NK-92 (cell line): ENCODE data around the gene ZIM2.

Experiments used
- DNase-seq: peaks from one replicate; lab custom pipeline; 2025; ENCODE audit not compliant: unreplicated experiment; lab: John Stamatoyannopoulos, UW

Gene ZIM2

DNA sequence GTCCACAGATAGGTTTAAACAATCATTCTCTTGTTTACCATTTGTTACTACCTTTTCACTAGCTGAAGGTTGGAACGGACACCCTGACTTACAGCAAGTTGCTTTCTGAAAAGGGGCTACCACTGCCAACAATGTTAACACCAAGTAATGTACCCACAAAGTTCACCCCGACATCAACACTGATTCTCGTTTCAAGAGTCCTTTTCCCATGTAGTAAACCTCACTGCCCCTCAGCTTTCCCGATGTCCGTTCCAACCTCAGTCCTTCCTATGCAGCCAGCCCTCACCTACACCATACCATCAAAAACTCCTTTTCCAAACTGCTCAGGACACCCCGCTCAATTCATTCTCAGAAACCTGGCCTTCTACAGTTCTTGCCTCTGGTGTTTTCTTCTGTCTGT, 29.0 kb downstream of the ZIM2 start:
- no peak for DNase-seq

DNA sequence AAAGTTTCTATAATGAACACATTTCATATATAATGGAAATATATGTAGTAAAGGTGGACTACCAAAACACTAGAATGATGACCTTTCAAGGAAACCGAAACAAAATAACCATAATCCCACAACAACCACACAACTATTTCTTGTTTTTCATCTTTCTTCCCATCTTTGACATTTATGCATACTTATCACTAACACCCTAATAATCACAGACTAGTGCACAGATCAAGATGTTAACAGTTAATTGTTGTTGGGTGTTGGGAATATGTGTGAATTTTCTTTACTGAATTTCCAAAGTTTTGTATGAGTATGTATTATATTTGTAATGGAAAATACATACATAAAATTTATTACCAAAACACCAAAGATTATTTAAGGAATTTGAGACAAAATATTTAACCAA, 30.3 kb downstream of the ZIM2 start:
- DNase-seq: no peak

DNA sequence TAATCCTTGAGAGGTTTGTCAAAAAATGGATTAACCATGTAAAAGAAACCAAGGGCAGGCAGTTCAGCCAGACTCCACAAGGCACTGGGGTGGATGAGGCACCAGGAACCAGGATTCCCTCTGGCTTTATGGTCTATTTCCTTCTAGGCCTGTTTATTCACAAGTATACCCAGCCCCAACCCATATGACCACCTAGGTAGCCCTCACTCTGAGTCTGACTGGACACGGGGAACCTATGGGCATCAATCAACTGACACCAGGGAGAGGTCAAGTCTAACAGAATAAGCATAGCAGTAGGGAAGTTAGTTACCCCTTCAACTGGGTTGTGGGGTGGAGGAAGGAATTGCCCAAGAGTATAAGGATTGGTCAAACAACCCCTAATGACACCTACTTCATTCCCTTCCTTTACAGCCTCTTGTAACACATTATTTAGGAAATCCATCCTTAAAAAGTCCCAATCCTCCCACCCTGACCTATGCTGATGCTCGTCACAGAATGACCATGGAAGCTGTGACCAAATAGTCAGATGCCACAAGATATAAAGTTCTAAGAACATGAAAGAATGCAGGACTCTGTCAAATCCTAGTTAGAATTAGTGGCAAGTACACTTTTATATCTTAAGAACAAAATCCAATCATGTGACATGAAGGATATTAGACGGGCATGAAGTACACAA, 31.7 kb downstream of the ZIM2 start:
- DNase-seq: no peak

DNA sequence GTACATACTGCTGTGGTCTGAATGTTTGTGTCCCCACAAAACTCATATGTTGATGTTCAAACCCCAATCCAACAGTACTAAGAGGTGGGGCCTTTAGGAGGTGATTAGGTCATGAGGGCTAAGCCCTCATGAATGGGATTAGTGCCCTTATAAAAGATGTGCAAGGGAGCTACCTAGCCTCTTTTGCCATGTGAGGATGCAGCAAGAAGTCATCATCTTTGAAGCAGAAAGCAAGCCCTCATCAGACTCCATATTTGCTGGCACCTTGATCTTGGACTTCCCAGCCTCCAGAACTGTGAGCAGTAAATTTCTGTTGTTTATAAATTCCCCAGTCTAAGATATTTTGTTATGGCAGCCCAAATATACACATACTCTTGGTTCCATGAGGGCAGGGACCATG, 33.9 kb downstream of the ZIM2 start:
- no peak for DNase-seq

DNA sequence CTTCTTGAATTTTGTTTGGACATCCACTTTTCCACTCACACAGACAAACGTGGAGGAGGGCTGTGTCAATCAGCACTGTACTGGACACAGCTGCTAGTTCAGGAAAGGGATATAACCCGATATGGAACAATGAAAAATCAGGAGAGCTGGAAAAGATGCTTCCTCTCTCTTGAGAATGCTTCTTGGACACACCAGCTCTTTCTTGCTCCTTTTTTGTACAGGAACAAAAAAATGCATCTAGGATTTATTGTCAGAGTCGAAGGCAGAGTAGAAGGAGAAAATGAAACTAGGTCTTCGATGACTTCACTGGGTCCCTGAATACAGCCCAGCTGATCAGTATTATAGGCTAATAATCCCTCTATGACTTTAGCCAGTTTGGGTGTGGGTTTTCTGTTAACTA, 62.2 kb downstream of the ZIM2 start:
- DNase-seq: no peak

DNA sequence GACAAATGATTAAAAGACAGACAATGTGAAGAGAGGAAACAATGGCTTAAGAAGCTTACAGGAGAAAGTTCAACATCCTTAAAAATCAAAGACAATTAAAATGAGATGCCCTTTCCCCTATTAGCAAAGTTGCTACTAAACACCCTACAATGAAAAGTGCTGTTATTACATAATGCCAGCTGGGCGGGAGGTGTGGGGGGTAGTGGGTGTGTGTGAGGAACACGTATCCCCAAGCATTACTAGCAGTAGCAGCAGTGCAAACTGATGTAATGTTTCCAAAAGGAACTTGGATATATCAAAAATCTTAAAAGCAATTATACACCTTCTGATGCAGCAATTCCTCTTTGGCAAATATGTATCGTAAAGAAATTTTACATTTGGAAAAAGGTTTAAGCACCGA, 70.9 kb downstream of the ZIM2 start:
- DNase-seq: no peak

DNA sequence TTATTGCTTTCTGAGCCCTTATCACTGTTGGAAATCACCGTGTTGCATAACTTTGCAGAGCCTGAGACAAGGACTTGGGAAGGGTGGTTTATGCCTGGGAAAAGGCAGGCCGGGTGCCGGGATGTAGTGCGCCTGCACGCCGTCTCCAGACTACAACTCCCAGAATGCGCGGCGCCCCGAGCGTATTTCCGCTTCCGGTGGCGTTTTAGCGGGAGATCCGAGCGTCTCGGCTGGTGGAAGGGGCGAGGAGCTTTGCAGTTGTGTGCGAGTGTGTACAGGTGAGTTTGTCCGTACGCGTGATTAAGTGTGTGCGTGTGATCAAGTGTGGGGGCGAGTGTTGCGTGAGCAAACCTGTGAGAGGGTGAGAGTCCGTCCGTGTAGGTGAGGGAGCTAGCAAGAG, 75.4 kb downstream of the ZIM2 start:
- DNase-seq: no peak

DNA sequence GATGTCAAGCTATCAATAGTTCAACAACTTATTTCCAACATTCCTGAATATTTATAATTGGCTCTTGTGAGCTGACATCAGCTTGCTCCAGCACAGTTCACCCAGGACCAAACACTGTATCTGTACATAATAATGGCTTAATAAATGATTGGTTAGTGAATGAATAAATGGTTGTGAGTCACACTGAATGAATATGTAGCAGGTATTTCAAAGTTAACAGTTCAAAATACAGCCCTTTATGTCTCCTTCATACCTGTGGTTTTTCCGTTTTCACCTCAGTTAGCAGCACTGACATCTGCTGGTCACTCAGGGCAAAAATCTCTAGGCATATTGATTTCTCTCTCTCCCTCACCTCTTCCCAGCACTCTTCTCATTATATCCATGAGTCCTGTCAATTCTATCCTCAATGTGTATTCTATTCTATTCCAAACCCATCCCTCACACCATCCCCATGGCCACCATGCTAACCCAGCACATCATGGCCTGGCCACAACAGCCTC, 76.3 kb downstream of the ZIM2 start:
- no peak for DNase-seq

DNA sequence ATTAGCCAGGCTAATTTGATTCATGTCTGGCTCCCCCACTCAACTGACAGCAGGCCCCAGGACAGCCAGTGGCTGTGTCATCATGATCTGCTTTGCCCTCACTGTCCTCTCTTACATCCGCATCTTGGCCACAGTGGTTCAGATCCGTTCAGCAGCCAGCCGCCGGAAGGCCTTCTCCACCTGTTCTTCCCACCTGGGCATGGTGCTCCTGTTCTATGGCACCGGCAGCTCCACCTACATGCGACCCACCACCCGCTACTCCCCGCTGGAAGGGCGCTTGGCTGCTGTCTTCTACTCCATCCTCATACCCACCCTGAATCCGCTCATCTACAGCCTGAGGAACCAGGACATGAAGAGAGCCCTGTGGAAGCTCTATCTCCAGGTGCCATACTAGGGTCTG, 79.7 kb downstream of the ZIM2 start:
- no peak for DNase-seq

DNA sequence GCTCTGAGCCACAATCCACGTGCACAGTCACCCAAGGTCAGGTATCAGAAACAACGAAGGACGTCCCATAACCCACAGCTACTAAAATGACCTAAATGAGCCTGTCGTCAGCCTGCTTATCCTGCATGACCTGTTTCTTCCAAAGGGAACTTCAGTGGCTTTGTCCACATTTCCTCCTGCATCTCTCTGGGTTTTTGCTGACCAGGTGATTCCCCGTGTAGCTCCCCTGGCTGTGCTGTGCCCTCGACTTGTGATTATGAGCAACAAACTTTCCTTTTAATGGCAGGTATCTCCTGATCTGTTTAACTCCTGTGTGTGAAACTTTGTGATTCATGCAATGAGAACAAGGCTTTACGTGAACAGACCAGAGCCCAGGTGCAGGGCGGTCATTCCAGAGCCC, 81.0 kb downstream of the ZIM2 start:
- DNase-seq: no peak

DNA sequence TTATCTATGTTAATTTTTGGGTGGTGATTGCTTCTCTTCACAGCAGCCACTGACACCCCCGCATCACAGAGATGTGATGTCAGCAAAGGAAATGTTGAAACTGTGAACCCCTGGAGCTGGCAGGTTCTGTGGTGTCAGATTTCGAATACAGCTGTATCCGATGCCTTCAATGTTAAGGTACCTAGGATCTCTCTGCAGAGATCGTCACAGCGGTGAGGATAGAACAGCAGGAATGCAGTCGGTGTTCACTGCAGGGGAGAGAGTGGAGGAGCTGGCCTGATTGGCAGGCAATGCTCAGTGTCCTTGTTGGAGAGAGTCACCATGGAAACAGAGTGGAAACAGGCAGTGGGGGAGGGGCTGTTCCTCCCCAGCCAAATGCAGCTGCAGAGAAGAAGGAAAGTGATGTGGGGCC, 89.4 kb downstream of the ZIM2 start:
- no peak for DNase-seq

DNA sequence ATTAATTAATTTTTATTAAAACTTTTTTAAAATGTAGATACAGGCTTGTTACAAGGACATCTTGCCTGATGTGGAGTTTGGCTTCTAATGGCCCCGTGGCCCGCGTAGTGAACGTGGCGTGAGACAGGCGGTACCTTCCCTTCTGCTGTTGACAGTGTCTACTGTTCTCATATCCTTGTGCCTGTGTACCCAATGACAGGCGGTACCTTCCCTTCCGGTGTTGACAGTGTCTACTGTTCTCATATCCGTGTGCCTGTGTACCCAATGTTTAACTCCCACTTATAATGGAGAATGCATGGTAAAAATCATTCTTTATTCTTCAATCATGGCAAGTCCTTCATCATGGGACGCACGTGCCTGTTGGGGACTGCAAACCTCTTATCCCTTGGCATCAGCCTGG, 89.9 kb downstream of the ZIM2 start:
- DNase-seq: no peak

DNA sequence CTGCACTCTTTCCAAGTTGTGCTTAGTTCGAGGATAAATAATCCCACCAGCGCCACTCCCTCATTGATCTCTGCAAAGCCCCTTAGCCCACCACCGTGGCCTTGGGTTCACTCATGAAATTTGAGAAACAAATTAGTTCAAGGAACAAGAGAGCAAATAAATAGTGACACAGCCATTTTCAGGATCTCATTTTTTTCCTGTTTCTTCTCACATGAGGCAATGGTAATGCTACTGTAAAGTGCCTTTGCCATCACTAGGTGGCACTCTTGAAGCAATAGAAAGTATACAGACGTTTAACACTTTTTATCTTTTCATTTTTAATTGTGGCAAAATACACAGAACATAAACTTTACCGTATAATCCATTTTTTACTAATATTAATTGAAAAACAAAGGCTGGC, 92.1 kb downstream of the ZIM2 start:
- DNase-seq: no peak

DNA sequence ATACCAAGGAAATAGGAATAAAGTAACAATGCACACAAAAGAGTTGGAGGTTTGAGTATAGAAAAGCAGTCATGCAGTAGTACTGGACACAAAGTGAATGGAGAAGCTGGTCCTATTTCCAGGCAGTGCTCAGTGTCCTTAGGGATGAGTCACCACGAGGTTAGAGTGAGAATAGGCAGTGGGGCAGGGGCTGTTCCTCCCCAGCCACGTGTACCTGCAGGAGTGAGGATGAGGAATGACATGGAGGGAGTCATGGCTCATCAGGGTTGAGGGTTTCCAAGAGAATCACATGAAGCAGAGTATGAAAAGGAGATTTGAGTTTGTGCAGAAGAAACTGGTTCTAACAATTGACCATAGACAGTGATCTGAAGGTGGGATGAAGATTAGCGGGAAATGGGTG, 94.2 kb downstream of the ZIM2 start:
- DNase-seq: no peak

DNA sequence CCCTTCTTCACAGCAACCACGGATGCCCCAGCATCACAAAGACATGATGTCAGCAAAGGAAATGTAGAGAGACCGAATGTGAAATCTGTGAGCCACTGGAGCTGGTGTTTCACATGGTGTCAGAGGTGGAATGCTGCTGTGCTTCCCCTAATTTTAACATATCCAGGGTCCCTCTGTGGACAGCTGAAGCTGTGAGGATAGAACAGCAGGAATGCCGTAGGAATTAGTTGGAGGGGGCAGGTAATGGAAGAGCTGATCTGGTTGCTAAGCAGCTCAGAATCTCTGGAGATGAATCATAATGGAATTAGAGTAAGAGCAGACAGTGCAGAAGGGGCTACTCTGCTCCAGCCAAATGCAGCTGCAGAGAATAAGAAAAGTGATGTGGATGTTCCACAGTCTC, 100.0 kb downstream of the ZIM2 start:
- no peak for DNase-seq

DNA sequence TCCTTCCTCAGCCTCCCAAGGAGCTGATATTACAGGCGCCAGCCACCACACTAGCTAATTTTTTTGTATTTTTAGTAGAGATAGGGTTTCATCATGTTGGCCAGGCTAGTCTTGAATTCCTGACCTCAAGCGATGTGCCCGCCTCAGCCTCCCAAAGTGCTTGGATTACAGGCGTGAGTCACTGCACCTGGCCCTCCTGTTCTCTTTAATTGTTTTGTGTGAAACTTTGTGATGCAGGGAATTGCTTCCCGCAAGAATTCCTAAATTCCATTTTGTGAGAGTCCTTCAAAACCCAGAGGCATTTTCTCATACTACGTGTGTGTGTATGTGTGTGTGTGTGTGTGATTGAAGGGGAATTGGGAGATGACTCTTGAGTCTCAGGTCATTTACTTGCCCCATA, 104.0 kb downstream of the ZIM2 start:
- no peak for DNase-seq

DNA sequence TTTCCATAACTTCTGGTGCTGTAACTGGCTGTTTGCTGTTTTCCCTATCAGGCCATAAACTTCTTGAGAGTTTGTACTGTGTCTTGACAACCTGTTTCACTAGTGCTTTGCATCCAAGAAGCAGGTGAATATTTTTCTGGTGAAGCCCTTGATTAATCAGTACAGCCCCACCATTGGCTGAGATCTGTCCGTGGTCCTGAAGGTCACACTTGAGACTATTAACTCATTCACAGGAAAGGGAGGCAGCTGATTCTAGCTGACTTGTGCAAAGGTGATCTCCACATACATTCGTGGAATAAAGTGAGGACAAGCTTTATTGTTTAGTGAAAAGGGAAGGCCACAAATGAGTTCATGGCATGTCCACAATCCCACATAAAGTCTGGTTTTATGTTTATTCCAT, 107.5 kb downstream of the ZIM2 start:
- no peak for DNase-seq

DNA sequence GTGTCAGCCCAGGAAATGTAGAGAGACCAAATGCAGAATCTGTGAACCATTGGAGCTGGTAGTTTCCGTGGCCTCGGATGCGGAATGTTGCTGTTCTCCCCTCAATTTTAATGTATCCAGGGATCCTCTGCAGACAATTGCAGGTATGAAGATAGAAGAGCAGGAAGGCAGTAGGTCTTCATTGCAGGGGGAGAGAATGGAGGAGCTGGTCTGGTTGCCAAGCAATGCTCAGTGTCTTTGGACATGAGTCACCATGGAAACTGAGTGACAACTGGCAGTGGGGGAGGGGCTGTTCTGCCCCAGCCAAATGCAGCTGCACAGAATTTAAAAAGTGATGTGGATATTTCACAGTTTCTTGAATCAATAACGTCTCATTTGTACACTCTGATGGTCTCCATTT, 112.8 kb downstream of the ZIM2 start:
- DNase-seq: no peak

DNA sequence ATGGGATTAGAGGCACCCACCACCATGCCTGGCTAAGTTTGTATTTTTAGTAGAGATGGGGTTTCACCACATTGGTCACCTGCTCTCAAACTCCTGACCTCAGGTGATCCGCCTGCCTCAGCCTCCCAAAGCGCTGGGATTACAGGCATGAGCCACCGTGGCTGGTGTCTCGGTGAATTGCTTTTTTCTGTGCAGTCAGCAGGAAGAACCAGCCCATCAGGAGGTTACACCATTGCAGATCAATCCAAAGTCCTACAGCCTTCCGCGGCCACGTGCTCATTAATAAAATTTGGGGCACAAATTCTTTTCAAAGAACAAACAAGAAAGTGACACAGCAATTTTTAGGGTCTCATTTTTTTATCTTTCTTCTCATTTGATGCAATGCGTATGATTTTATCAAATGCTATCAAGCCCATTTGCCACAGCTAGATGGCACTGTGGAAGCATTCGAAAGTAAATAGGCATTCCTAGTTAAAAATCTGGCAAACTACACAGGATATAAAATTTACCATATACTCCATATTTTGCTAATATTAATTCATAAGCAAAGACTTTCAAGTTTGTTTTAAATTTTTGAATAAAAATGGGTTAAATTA, 114.6 kb downstream of the ZIM2 start:
- no peak for DNase-seq
